HepG2 (cell line): ENCODE results near the gene AGAP6. TPM values are rescaled to one million over a fixed set of nuclear protein-coding genes. Genes with fewer than 3 reads are reported as not detected.
A peak's percentile ranks its signal among the peaks of the same experiment; 100 is the strongest.
"Not testable (repeated sequence)": the region's sequence is repeated elsewhere in the genome, so short reads cannot be mapped to it uniquely, and the experiment has no call there.

ENCODE experiments used
- ATM ChIP-seq: fragments of 450-650 bp; IDR thresholded peaks from 2 replicates; pipeline ENCODE4 v1.7.1; 2017; ENCODE audit warnings: mild to moderate bottlenecking, borderline replicate concordance
- BCL6 ChIP-seq: IDR thresholded peaks from 2 replicates; pipeline ENCODE4 v1.6.1; 2016; ENCODE audit warnings: missing genetic modification reagents, missing compliant biosample characterization
- CEBPB ChIP-seq: IDR thresholded peaks from 2 replicates; pipeline ENCODE4 v1.6.1; 2011; ENCODE audit warnings: low read depth, low read length, improper control_type of control experiment, borderline replicate concordance
- CREM ChIP-seq, 2 experiments: sonication (generic) in 1 of 2; formaldehyde crosslinking in 1 of 2; IDR thresholded peaks; 2 replicates each; pipeline versions ENCODE4 v1.4.0 to v1.6.1; 2016 to 2020; ENCODE audit warnings: antibody characterized with exemption in 1 of 2, mild to moderate bottlenecking in 1 of 2, missing genetic modification reagents in 1 of 2
- DMAP1 ChIP-seq: IDR thresholded peaks from 2 replicates; pipeline ENCODE4 v1.6.1; 2016
- EP300 ChIP-seq, 3 experiments: sonication (generic) in 1 of 3; formaldehyde crosslinking in 1 of 3; IDR thresholded peaks; 2 replicates each; pipeline versions ENCODE4 v1.5.1 to v1.6.1; 2011 to 2020; ENCODE audit warnings: low read depth in 2 of 3, low read length in 2 of 3, borderline replicate concordance in 1 of 3, improper control_type of control experiment in 1 of 3, mild to moderate bottlenecking in 1 of 3, missing genetic modification reagents in 1 of 3, moderate library complexity in 1 of 3
- ETV5 ChIP-seq: IDR thresholded peaks from 2 replicates; pipeline ENCODE4 v1.6.1; 2018; ENCODE audit warnings: missing biosample characterization, missing genetic modification reagents, inconsistent platforms, borderline replicate concordance
- HDAC2 ChIP-seq: sonication (generic); formaldehyde crosslinking; IDR thresholded peaks from 2 replicates; pipeline ENCODE4 v1.4.0; 2020; ENCODE audit warnings: missing genetic modification reagents
- MLX ChIP-seq: IDR thresholded peaks from 2 replicates; pipeline ENCODE4 v1.6.1; 2016
- NR2C2 ChIP-seq: sonication (generic); formaldehyde crosslinking; IDR thresholded peaks from 2 replicates; pipeline ENCODE4 v1.4.0; 2020; ENCODE audit warnings: missing genetic modification reagents, mild to moderate bottlenecking, moderate library complexity, borderline replicate concordance
- NR2F2 ChIP-seq: IDR thresholded peaks from 2 replicates; pipeline ENCODE4 v1.6.1; 2012; ENCODE audit warnings: low read depth, inconsistent platforms, borderline replicate concordance
- PATZ1 ChIP-seq: sonication (generic); formaldehyde crosslinking; IDR thresholded peaks from 2 replicates; pipeline ENCODE4 v1.4.0; 2020; ENCODE audit warnings: missing genetic modification reagents
- PAXIP1 ChIP-seq: sonication (generic); formaldehyde crosslinking; conservative IDR thresholded peaks from 2 replicates; pipeline ENCODE4 v1.4.0; 2020; ENCODE audit warnings: mild to moderate bottlenecking, missing genetic modification reagents, moderate library complexity
- PHF5A ChIP-seq: IDR thresholded peaks from one replicate; pipeline ENCODE4 v1.6.1; 2018; ENCODE audit warnings: low read depth, missing genetic modification reagents; ENCODE audit not compliant: unreplicated experiment
- PPARG ChIP-seq: conservative IDR thresholded peaks from 2 replicates; pipeline ENCODE4 v1.6.1; 2016; ENCODE audit warnings: missing biosample characterization, missing genetic modification reagents
- RELA ChIP-seq: sonication (generic); formaldehyde crosslinking; IDR thresholded peaks from 2 replicates; pipeline ENCODE4 v1.4.0; 2020; ENCODE audit warnings: missing genetic modification reagents
- SOX5 ChIP-seq: IDR thresholded peaks from 2 replicates; pipeline ENCODE4 v1.6.1; 2016; ENCODE audit warnings: borderline replicate concordance
- SP5 ChIP-seq: IDR thresholded peaks from 2 replicates; pipeline ENCODE4 v1.6.1; 2016; ENCODE audit warnings: low read depth, borderline replicate concordance
- TEF ChIP-seq: sonication (generic); formaldehyde crosslinking; IDR thresholded peaks from 2 replicates; pipeline ENCODE4 v1.5.0; 2020; ENCODE audit warnings: missing genetic modification reagents
- ZNF362 ChIP-seq: sonication (generic); formaldehyde crosslinking; IDR thresholded peaks from 2 replicates; pipeline ENCODE4 v1.4.0; 2020; ENCODE audit warnings: missing genetic modification reagents, mild to moderate bottlenecking, borderline replicate concordance
- polyA plus RNA-seq, 8 experiments: library from polyadenylated mRNA; depleted of rRNA in 3 of 8; stranded (reverse) in 7 of 8; unstranded in 1 of 8; fragments of >200 nt; fragmentation: Illumina TruSeq in 4 of 8; extraction: Trizol in 4 of 8; gene quantifications; 2 replicates each; pipeline versions ENCODE4 v1.2.1 to v1.2.3, GENCODE V29; 2011 to 2016; ENCODE audit warnings: low read depth in 4 of 8, missing spikeins in 1 of 8, mixed read lengths in 1 of 8; ENCODE audit not compliant: insufficient read depth in 1 of 8
- total RNA-seq, 5 experiments: library from RNA; depleted of rRNA; stranded (reverse); fragments of >200 nt; fragmentation: Illumina TruSeq; extraction: Trizol; gene quantifications; 2 replicates each; pipeline ENCODE4 v1.2.3, GENCODE V29; 2016; ENCODE audit warnings: low read depth in 1 of 5

Gene AGAP6
- total and polyA plus RNA-seq, 2 of the 13 experiments (the other 11 are each of a cell fraction or from before 2014, with no cell fraction given) = 7.7 to 19.5 TPM

GRCh38 chr10:50051995-50052660, 63.9 kb downstream of the AGAP6 start (continued):
- peak; percentile 60 for TF ChIP-seq PATZ1
- TF ChIP-seq NR2C2 (CRISPR knock-in tag) = peak; percentile 63; the same call in 1 of the 2 replicates
- TF ChIP-seq ATM = 0 out of 2 replicates have a peak, but pooled peaks have one; percentile 56
- TF ChIP-seq MLX = 0 out of 2 replicates have a peak, but pooled peaks have one; percentile 43
- TF ChIP-seq DMAP1 (CRISPR knock-in tag) = peak; percentile 50; the same call in 1 of the 2 replicates
- TF ChIP-seq ZNF362 (CRISPR knock-in tag) = peak; percentile 53; the same call in 1 of the 2 replicates
- TF ChIP-seq HDAC2 (CRISPR knock-in tag) = peak; percentile 74
- TF ChIP-seq ETV5 (CRISPR knock-in tag) = peak; percentile 65; the same call in 1 of the 2 replicates
- peak; percentile 84 for TF ChIP-seq PAXIP1
- TF ChIP-seq SP5 = peak; percentile 93
- TF ChIP-seq CREM (IDR thresholded peaks at IDR 0.05) = peak; percentile 31; the same call in 1 of the 2 replicates
- TF ChIP-seq CREM (CRISPR knock-in tag; IDR thresholded peaks at IDR 0.05) = not testable (repeated sequence)
- TF ChIP-seq PPARG (CRISPR knock-in tag) = peak; percentile 61; the same call in 1 of the 2 replicates
- TF ChIP-seq PHF5A = peak; percentile 65
- TF ChIP-seq TEF (CRISPR knock-in tag) = peak; percentile 88; the same call in 1 of the 2 replicates
- TF ChIP-seq RELA (CRISPR knock-in tag) = peak; percentile 87; the same call in 1 of the 2 replicates
- TF ChIP-seq SOX5 (CRISPR knock-in tag) = peak; percentile 89; the same call in 1 of the 2 replicates
- TF ChIP-seq NR2F2 = peak; percentile 79; the same call in 1 of the 2 replicates
- TF ChIP-seq EP300 (IDR thresholded peaks at IDR 0.05; ENCODE audit: low read depth in 2 of 2, low read length in 2 of 2) = peak; percentile 51 to 74; a peak in 2 of 4 replicates
- TF ChIP-seq EP300 (CRISPR knock-in tag; IDR thresholded peaks at IDR 0.05; ENCODE audit: borderline replicate concordance) = peak; percentile 68; the same call in 1 of the 2 replicates
- peak; percentile 67 for TF ChIP-seq BCL6 (CRISPR knock-in tag)
- TF ChIP-seq CEBPB = peak; percentile 65; the same call in 1 of the 2 replicates
